22Rv1 (cell line): ENCODE measurements around the gene GPR68.
"Not testable (repeated sequence)": the region's sequence is repeated elsewhere in the genome, so short reads cannot be mapped to it uniquely, and the experiment has no call there.

Experiments
- H3K27ac ChIP-seq: fragments of 450-650 bp; 2 replicates; pipeline ENCODE4 v1.5.1; 2017
- CTCF ChIP-seq: fragments of 450-650 bp; IDR thresholded peaks from 2 replicates; pipeline ENCODE4 v1.5.1; 2017; ENCODE audit warnings: mild to moderate bottlenecking
- ZFX ChIP-seq: fragments of 450-650 bp; IDR thresholded peaks from 2 replicates; pipeline ENCODE4 v1.6.1; 2017; ENCODE audit warnings: antibody characterized with exemption, borderline replicate concordance

Gene GPR68

GRCh38 chr14:91186515-91187066 lies 57.9 kb downstream of the GPR68 start:
- no peak for TF ChIP-seq CTCF
- TF ChIP-seq ZFX, result no peak
- H3K27ac ChIP-seq, result no peak overlapping the region

GRCh38 chr14:91185721-91186120 lies 58.8 kb downstream of the GPR68 start:
- no peak overlapping the region for H3K27ac ChIP-seq
- TF ChIP-seq CTCF (no peak), ZFX (no peak)

GRCh38 chr14:91184559-91184958 lies 59.9 kb downstream of the GPR68 start:
- H3K27ac ChIP-seq, result no peak overlapping the region
- no peak for TF ChIP-seq CTCF
- TF ChIP-seq ZFX, result no peak

- H3K27ac ChIP-seq, result not testable (repeated sequence)
Observed at GRCh38 chr14:91182753-91183152, 61.8 kb downstream of the GPR68 start.
